ENCODE data around the gene ERCC2.

DNA sequence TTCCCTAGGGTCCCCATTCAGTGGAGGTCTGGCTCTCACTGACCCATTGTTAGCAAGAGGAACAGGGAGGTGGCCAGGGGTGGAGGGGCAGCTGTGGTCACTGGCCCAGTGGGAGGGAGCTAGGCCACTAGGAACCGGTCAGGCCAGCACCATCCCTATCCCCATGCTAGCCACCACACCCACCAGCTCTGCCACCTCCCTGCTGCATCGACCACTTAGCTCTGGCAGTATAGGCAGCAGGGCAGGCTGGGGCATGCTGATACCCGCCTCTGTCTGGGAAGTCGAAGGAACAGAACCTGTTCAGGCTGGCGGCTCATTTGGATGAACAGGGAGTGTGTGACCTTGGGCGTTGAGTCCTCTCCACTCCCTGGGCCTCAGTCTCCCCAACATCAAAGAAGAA, 29.8 kb upstream of the ERCC2 start:
- TF ChIP-seq CTCF (conservative IDR thresholded peaks at IDR 0.05; ENCODE audit: low read depth, low read length) (no peak), EZH2 (IDR thresholded peaks at IDR 0.05; ENCODE audit: borderline replicate concordance, low read depth, low read length, poor library complexity, severe bottlenecking) (no peak)

Data from A673 (cell line).